GM12874 (cell line): ENCODE measurements around the gene PPP1R9A.

Experiments
- TF ChIP-seq, protein P1 (sequence below): IDR thresholded peaks from 2 replicates; pipeline ENCODE4 v1.5.1; 2011; ENCODE audit warnings: low read depth, mild to moderate bottlenecking, control low read depth, low read length, moderate library complexity; ENCODE audit not compliant: insufficient read depth

Gene PPP1R9A

DNA sequence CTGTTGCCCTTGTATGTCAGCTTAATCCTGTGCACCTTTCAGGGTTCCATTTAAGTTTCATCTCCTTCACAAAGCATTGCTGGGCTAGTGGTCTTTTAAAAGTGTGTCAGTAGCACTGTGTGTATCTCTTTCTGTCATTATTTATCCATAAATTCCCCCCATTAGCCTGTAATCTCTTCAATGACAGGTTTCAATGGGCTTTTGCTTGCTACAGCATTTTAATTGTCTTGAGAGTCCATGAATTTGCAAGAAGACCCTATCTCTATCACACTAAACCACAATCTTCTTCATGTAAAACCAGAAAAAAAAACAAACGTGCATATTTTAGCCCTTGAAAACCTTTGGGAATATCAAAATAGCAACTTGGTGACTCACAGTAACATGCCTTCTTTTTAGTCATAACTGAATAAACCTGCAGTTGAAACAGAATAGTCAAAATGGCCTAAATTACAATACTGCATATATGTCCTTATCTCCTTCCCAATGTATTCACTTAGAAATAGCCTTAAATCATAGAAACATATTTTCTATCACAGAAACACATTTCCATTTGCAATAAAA is 298.4 kb downstream of the PPP1R9A start:
- TF ChIP-seq, protein P1, sequence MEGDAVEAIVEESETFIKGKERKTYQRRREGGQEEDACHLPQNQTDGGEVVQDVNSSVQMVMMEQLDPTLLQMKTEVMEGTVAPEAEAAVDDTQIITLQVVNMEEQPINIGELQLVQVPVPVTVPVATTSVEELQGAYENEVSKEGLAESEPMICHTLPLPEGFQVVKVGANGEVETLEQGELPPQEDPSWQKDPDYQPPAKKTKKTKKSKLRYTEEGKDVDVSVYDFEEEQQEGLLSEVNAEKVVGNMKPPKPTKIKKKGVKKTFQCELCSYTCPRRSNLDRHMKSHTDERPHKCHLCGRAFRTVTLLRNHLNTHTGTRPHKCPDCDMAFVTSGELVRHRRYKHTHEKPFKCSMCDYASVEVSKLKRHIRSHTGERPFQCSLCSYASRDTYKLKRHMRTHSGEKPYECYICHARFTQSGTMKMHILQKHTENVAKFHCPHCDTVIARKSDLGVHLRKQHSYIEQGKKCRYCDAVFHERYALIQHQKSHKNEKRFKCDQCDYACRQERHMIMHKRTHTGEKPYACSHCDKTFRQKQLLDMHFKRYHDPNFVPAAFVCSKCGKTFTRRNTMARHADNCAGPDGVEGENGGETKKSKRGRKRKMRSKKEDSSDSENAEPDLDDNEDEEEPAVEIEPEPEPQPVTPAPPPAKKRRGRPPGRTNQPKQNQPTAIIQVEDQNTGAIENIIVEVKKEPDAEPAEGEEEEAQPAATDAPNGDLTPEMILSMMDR = no peak

DNA sequence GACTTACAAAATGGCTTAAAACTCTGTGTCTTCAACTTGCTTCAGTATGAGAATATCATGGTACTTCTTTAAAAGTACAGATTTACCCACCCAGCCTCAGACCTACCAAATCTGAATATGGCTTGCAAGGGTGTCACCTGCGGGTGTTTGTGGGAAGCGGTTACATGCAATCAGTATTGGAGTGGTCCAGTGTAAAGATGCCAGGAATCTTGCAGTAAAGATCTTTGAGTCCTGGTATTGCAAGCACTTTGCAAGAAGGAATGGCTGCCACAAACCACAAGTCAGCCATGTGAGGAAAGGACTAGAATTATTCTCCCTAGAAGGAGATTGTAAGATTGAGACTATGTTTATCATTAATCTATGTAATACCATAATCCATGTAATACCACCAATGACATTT is 301.9 kb downstream of the PPP1R9A start:
- TF ChIP-seq, protein P1 = no peak

DNA sequence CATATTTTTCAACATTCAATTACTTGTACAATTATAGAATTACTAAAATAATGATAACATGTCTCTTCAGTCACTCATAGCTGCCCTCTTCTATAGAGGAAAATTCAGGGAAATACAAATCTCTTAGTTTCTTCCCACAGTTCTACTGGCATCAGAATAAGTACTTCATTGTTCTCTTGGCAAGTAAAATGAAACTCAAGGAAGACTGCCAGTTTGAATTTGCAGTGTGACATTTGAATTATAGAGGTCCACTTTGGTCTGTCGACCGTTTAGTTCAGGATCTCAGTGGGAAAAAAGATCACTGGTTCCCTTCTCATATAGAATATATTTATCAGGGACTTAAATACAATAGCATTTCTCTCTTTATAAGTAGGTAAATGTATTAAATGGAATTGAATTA is 302.4 kb downstream of the PPP1R9A start:
- TF ChIP-seq, protein P1 = no peak

DNA sequence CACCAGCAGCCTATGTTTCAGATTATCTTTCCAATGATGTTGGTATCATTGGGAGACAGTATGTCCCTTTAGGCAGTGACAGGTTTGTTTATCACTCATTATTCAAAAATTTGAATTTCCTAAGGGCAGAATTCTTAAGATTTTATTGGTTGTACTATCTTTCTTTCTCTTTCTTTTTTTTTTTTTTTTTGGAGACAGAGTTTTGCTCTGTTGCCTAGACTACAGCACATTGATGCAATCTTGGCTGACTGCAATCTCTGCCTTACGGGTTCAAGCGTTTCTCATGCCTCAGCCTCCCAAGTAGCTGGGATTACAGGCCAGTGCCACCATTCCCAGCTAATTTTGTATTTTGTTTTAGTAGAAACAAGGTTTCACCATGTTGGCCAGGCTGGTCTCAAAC is 305.8 kb downstream of the PPP1R9A start:
- TF ChIP-seq, protein P1 = no peak

DNA sequence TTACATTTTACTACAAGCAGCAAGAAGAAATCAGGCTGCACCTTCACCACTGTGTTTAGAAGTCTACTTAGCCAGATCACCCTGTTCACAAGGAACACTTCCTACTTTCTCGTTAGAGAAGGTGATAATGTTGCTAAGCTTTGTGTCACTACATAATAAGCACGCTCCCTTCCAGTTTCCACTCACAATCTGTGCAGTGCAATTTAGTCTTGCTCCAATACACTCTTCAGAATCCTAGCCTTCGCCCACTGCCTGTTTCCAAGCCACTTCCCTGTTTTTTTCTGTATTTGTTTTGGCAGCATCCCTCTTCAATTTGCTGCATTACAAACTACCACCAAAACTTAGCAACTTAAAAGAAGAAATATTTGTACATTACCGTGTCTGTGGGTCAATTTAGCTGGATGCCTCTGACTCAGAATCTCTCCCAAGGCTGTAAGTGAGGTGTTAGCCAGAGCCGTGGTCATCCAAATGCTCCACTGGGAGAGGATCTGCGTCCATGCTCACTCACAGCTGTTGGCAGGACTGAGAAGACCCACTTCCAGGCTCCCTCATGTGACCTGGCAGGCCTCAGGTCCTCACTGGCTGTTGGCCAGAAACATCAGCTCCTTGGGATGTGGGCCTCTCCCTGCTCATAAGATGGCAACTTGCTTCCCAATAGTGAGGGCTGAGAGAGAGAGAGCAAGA is 306.6 kb downstream of the PPP1R9A start:
- TF ChIP-seq, protein P1 = no peak

DNA sequence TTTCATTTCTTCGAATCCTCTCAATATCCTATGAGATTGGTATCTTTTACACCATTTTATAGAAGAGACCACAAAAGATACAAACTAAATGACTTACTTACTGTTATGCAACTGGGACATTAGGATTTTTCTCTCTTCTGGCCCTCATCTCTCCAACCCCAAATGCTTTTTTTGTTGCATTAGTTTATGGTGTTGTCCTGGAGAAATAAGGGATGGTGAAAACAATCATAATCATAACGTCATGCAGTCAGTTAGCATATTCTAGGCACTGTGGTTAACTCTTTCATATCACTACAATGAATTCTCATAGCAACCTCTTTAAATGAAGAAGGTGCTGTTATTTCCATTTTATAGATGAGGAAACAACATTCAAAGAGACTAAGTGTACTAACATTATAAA is 312.3 kb downstream of the PPP1R9A start:
- TF ChIP-seq, protein P1 = no peak

DNA sequence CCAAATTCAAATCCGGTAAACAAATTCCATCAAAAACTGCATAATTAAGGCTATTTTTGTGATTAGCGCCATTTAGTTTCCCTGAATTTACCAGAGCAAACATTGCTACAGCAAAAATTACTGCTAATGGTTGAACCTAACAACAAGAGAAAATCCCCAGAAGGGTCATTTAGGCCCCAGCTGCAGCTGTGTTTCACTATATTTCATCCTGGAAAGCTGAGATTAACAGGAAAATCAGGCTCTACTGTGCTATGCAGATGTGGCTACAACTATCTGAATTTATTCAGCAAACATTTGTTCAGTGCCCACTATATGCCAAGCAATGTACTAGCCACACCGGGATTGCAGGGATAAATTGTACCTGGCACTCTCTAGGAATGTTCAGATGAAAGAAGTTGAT is 312.9 kb downstream of the PPP1R9A start:
- TF ChIP-seq, protein P1 = no peak

DNA sequence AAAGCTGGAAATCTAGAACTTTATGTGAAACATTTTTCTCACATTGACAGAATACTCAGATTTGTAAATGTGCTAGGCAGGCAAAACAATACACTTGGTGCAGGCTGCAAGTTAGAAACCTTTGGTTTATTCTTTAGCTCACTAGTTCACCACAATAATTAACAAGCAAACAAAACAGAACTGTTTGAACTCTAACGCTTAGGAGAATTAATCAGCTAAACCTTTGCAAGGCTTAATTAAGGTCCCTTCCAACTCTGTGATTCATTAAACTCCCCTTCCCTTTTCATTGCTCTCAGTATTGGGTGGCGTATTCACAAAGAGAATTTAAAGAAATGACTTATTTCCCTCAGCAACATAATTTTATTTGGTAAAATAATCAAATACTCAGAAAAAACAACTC is 317.9 kb downstream of the PPP1R9A start:
- TF ChIP-seq, protein P1 = no peak
